Prostate gland (tissue), 2 donors: ENCODE data around the gene SHC3. TPM values are rescaled to one million over a fixed set of nuclear protein-coding genes. Genes with fewer than 3 reads are reported as not detected.

Source experiments
- DNase-seq: peaks from one replicate; pipeline ENCODE4 v3.0.0-alpha.2; 2019; ENCODE audit warnings: low spot score
- H3K27ac ChIP-seq, 2 donors: fragments of 200-600 bp; sonication (generic); 2 replicates each; pipeline ENCODE4 v1.5.1; 2017 to 2019
- H3K27me3 ChIP-seq: fragments of 200-600 bp; sonication (generic); replicated peaks from 2 replicates; pipeline ENCODE4 v1.5.1; 2019; ENCODE audit not compliant: insufficient read depth
- H3K36me3 ChIP-seq, 2 donors: fragments of 200-600 bp; sonication (generic); 1 replicate in 1 of 2; 2 replicates in 1 of 2; pipeline versions ENCODE4 v1.5.1 to v1.8.1; 2017 to 2019
- H3K4me1 ChIP-seq: fragments of 200-600 bp; sonication (generic); replicated peaks from 2 replicates; pipeline ENCODE4 v1.5.1; 2019
- H3K4me3 ChIP-seq, 2 donors: fragments of 200-600 bp; sonication (generic); 2 replicates each; pipeline ENCODE4 v1.5.1; 2017 to 2019
- H3K9me3 ChIP-seq: fragments of 200-600 bp; sonication (generic); 2 replicates; pipeline ENCODE4 v1.5.1; 2017
- CTCF ChIP-seq, 4 experiments: fragments of 200-600 bp in 2 of 4; fragments of 450-650 bp in 2 of 4; sonication (generic) in 2 of 4; IDR thresholded peaks; 1 replicate in 3 of 4; 2 replicates in 1 of 4; pipeline ENCODE4 v1.5.1; 2016 to 2019; ENCODE audit warnings: antibody characterized with exemption in 4 of 4, mild to moderate bottlenecking in 2 of 4, moderate library complexity in 2 of 4
- POLR2A ChIP-seq: fragments of 450-650 bp; IDR thresholded peaks from one replicate; pipeline ENCODE4 v1.6.1; 2016; ENCODE audit warnings: antibody characterized with exemption, mild to moderate bottlenecking
- POLR2AphosphoS5 ChIP-seq: sonication (generic); formaldehyde crosslinking; IDR thresholded peaks from one replicate; pipeline ENCODE4 v1.6.1; 2017; ENCODE audit warnings: antibody characterized with exemption
- WGBS: methylation state at CpG from one replicate; pipeline ENCODE4 v1.1.5; 2018; 5-methylcytosine and 5-hydroxymethylcytosine counted together
- intact Hi-C: fragments of 100-400 bp; cut with DNase I; formaldehyde crosslinking; loops from one replicate; pipeline ENCODE4 v1.14.2; 2022
- total RNA-seq, 2 donors: library from RNA; depleted of rRNA; stranded (reverse); fragments of >200 nt; gene quantifications; one replicate each; pipeline ENCODE4 v1.1.0, GENCODE V29; 2016

Gene SHC3
- total RNA-seq, 2 donors from 2014 or later = 0.34 to 0.59 TPM

GRCh38 chr9:88993871-88994460, 184.7 kb downstream of the SHC3 start:
- H3K27me3 ChIP-seq = no peaks in the 10 kb centered on the region
- intact Hi-C loops = loop anchor here (10.0 kb wide), 1 partner anchor 179 kb away; no protein-coding TSS in a partner anchor
- no peaks in the 10 kb centered on the region for H3K36me3 ChIP-seq
- H3K9me3 ChIP-seq = no peaks in the 10 kb centered on the region
- WGBS = 74% methylated on average over 14 of the region's 14 CpGs
- TF ChIP-seq POLR2A (no peak), POLR2AphosphoS5 (no peak), CTCF (IDR thresholded peaks at IDR 0.05) (no peak)
- no peak for DNase-seq
- H3K4me3 ChIP-seq = no peak overlapping the region
- peak overlapping the region; percentile 14 to 35 for H3K27ac ChIP-seq
- no peaks in the 10 kb centered on the region for H3K4me1 ChIP-seq

GRCh38 chr9:88993327-88993726, 185.3 kb downstream of the SHC3 start:
- no peaks in the 10 kb centered on the region for H3K27me3 ChIP-seq
- intact Hi-C loops = loop anchor here (10.0 kb wide), 1 partner anchor 179 kb away; no protein-coding TSS in a partner anchor
- no peak for TF ChIP-seq CTCF (IDR thresholded peaks at IDR 0.05)
- no peak for TF ChIP-seq POLR2AphosphoS5
- no peak for TF ChIP-seq POLR2A
- DNase-seq = no peak
- H3K27ac ChIP-seq = peak overlapping the region; percentile 14 to 35
- peak overlapping the region; percentile 0 to 64 for H3K4me3 ChIP-seq
- H3K4me1 ChIP-seq = no peaks in the 10 kb centered on the region
- 23% methylated on average over 2 of the region's 2 CpGs for WGBS
- no peaks in the 10 kb centered on the region for H3K36me3 ChIP-seq
- no peaks in the 10 kb centered on the region for H3K9me3 ChIP-seq

GRCh38 chr9:88992556-88992955, 186.1 kb downstream of the SHC3 start:
- Histone ChIP-seq H3K4me3 (peak overlapping the region; percentile 54 to 64), H3K9me3 (no peaks in the 10 kb centered on the region), H3K27me3 (no peaks in the 10 kb centered on the region), H3K4me1 (no peaks in the 10 kb centered on the region), H3K27ac (peak overlapping the region in 1 of 2 donors; percentile 71), H3K36me3 (no peaks in the 10 kb centered on the region)
- TF ChIP-seq POLR2AphosphoS5 (no peak), CTCF (IDR thresholded peaks at IDR 0.05) (no peak), POLR2A (no peak)
- intact Hi-C loops = loop anchor here (10.0 kb wide), 1 partner anchor 178 kb away; no protein-coding TSS in a partner anchor
- 70% methylated on average over 4 of the region's 4 CpGs for WGBS
- no peak for DNase-seq

GRCh38 chr9:88991066-88992034, 187.3 kb downstream of the SHC3 start, which contains the start of gene S1PR3:
S1PR3 (plus strand) TSS chr9:88991468; CDS start chr9:89001201, 9,733 bp downstream.
- Histone ChIP-seq H3K9me3 (no peaks in the 10 kb centered on the region), H3K36me3 (no peaks in the 10 kb centered on the region), H3K4me1 (no peaks in the 10 kb centered on the region), H3K27me3 (no peaks in the 10 kb centered on the region), H3K4me3 (peak within 1 kb of the TSS; percentile 54 to 64), H3K27ac (peak within 1 kb of the TSS; percentile 68 to 71)
- WGBS = under 1% methylated on average over 83 of the region's 94 CpGs
- DNase-seq = peak; percentile 69
- intact Hi-C loops = loop anchor here (2.0 to 10.0 kb wide), 3 partner anchors 41 to 245 kb away; no protein-coding TSS in a partner anchor
- TF ChIP-seq CTCF (IDR thresholded peaks at IDR 0.05) (peak in 1 of 4 experiments; percentile 5), POLR2A (peak; percentile 78), POLR2AphosphoS5 (peak; percentile 58)
